NCI-H748 (cell line): ENCODE data around the gene PMVK.

Source experiments
- DNase-seq: peaks from one replicate; lab custom pipeline; 2025; ENCODE audit not compliant: unreplicated experiment; lab: John Stamatoyannopoulos, UW

The PMVK gene

GRCh38 chr1:154951901-154952657 is 15.6 kb upstream of the PMVK start:
- no peak for DNase-seq

GRCh38 chr1:154948079-154948478 is 11.6 kb upstream of the PMVK start:
- no peak for DNase-seq

GRCh38 chr1:154945962-154946850 is 9.7 kb upstream of the PMVK start:
- DNase-seq: no peak

- DNase-seq: no peak
Observed at GRCh38 chr1:154945160-154945961, 8.8 kb upstream of the PMVK start.

DNA sequence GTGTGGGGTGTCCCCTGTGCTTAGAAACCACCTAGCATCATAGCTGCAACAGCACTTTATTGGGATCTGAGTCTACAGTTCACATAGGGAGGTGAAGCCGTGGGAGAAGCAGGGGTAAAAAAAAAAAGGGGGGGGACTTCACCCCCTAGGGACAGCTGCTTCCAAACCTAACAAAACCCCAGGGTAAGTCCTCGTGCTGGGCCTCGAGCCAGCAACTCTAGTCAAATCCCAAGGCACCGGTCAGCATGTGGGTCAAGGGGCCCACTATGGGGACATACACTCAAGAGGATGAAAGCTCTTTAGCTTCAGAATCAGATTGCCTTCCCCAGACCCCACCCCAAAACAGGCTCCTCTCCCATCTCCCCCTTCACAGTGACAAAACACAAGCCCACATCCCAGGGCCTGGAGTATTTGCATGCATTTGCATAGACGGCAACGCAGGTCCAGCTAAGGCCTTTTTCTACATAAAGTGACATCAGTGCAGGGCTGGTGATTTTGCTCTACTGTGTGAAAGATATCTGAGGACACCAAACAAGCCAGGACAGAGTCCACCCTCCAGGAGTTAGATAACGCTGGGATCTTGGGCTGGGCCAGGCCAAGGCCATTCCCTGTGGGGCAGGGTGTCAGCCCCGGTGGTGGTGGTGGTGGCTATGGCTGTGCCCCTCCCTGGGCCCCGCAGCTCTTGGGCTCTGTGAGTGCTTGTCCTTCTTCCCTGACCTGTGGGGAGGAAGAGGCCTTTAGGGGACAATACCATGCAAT is 8.1 kb upstream of the PMVK start:
- no peak for DNase-seq

DNA sequence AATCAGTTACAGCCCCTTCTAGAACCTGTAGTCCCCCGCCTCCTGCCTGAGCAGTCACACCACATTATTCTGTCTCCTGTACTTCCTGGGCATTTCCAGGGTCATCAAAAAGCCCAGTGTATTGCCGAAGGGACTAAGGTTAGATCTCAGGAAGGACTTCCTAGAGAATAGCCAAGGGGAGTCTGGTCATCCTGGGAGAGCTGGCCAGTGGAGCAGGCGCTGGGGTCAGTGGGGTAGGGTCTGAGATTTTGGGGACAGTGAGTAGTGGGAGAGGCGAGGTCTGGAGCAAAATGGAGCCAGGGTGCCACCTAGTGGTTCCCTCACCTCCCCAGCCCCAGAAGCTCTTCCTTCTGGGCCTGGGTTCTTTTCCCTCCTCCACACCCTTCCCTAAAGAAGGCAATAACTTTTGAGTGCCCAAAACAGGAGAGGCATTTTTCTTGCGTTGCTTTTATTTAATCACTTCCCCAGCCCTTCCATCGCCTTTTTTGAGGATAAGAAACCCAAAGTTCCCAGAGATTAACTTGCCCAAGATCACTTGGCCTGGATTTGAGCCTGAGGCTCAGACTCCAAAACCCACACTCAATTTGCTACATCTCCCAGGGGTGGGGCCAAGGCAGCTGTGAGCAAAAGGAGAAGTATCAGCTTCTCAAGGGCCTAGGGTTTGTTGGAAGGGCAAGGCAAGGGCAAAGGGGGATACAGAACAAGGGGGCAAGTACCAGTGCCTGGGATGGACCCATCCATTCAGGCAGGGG is 7.3 kb upstream of the PMVK start:
- peak; percentile 37 for DNase-seq

GRCh38 chr1:154941333-154942013 is 5.0 kb upstream of the PMVK start:
- DNase-seq: peak; percentile 14

- no peak for DNase-seq
Observed at GRCh38 chr1:154940651-154941194, 4.2 kb upstream of the PMVK start.

GRCh38 chr1:154940213-154940560 is 3.7 kb upstream of the PMVK start:
- DNase-seq: no peak

DNA sequence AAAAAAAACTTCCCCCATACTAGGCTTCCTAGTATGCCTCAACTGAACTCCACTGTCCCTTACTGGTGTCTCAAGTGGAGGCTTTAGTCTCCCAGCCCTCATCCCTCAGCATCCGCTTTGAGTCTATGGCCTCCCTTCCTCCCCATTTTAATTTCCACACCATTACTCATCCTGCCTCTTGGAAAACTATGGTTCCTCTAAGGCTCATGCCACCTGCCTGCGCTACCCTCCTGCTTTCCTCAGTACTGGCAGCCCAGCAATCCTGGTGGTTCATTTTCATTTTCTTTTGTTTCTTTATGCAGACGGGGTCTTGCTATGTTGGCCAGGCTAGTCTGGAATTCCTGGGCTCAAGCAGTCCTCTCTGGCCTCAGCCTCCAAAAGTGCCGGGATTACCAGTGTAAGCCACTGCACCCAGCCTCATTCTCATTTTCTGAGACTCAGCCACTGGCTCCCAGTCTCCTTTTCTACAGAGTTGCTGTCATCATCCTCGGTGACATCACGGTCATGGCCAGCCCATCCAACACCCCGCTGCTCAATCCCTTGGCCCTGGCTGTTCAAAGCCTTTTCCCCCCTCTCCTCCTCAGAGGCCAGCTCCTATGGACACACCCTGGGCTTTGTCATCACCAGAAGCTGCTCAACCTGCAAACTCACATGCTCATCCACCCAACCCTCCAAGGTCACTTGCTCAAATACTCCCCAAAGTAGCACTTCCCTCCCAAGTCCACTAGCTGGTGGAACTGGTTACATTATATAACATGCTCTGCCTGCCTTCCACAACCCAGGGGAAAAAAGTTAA is 2.3 kb upstream of the PMVK start:
- DNase-seq: no peak

DNA sequence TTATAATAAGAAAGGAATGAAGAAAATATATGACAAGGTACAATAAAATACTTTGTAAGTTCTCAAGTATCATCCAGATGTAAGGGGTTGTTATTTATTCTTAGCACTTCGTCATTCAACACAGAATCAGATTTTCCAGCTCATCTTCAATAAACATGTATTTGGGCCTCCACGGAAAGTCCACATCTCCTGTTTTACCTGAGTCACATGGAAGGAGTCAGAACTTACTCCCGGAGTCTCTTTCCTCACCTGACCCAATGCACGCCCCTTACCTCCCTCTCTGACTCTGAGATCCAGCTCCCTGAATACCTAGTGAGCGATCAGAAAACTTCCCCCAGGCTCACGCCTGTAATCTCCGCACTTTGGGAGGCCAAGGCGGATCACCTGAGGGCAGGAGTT is 1.5 kb upstream of the PMVK start:
- DNase-seq: no peak

DNA sequence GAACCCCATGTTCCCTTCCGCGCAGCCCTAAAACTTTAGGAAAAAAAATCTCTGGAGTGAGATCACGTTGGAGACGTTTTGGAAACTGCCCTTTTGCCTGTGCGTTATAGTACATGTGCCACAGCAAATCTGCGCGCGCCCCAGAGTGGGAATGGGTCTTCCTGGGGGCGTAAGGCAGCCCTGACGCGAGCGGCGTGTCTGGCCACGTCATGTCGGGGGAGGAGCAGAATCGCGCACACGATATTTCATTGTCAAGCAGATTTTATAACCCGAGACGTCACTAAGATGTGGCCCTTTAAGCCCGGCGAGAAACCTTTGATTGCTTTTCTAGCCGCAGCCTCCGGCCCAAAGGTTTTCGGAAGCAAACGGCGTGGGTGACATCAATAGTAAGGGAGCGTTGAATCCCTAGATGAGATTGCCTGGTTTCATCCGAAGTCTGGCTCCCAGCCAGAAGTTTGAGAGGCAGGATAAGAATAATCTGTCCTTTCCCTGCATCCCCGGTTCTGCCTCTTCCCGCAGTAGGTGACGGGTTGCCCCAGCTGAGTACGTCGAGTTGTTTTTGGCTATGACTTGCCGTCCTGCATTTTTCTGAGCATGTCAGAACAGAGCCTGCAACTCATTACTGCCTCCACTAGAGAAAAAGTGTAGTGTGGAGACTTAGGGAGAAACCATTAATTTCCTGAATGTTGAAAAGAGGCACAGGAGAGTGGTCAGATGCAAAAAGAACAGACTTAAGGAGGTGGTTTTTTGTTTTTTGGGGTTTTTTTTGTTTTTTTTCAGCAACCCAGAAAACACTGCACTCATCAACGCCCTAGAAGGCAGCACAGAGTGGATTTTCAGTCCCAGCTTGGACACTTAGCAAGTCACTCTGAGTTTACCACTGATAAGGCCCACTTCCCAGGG is 817 bp upstream of the PMVK start:
- peak; percentile 91 for DNase-seq

DNA sequence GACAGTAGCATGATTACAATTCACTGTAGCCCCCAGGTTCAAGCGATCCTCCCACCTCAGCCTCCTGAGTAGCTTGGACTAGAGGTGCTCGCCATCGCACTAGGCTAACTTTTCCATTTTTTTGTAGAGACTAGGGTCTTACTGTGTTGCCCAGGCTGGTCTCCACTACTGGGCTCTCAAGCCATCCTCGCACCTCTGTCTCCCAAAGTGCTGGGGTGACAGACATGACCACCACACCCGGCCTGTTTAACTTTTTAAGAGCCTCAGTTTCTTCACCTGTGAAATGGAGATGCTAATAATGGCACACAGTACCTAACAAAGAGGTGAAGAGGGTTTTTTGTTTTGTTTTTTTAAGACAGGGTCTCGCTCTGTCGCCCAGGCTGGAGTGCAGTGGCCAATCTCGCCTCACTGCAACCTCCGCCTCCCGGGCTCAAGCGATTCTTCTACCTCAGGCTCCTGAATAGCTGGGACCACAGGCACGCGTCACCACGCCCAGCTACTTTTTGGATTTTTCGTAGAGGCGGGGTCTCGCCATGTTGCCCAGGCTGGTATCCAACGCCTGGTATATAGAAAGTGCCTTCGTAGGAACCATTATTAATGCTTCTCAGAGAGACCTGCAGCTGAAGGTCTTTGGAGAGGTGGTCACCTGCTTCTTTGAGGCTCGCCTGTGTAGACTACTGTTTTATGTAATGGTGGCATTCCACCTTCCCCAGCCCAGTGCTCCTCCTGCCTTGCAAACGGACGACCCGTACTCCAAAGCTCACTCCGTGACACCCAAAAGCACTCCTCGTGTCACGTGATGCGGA is 567 bp downstream of the PMVK start:
- no peak for DNase-seq

DNA sequence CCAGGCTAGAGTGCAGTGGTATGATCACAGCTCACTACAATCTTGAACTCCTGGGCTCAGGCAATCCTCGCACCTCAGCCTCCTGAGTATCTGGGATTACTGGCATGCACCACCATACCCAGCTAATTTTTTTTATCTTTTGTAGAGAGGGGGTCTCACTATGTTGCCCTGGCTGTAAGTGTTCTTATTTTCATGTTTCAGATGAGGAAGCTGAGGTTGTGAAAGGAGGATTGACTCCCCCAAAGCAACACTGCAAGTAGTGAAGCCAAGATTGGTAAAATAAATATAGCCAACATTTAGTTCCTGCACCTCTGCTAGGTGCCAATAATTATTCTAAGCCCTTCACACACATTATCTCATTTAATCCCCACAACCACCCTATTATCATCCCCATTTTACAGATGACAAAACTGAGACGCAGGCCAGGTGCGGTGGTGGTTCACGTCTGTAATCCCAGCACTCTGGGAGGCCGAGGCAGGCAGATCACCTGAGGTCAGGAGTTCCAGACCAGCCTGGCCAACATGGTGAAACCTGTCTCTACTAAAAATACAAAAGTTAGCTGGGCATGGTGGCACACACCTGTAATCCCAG is 2.1 kb downstream of the PMVK start:
- DNase-seq: no peak

DNA sequence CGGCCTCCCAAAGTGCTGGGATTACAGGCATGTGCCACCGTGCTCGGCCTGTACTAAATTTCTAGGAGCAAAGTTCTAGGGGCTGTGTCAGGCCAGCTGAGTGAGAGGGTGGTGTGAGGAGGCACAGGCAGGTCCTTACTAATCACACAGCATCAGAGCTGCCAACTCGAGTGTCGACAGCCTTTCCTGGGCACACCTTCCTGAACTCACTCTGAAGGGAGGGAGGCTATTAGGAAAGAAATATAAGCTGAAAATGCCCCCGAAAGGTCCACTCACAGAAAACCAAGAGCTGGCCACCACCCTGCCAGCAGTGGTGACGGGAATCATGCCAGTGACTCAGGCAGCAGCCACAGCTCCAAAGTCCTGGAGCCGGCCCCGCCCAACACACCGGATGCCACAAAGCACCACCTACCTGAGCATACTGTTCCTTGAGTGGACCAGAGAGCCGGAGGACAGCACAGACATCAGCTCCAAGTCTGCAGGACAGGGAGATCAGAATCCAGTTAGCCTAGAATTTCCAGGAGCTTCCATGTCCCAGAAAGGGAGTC is 4.5 kb downstream of the PMVK start:
- DNase-seq: no peak

DNA sequence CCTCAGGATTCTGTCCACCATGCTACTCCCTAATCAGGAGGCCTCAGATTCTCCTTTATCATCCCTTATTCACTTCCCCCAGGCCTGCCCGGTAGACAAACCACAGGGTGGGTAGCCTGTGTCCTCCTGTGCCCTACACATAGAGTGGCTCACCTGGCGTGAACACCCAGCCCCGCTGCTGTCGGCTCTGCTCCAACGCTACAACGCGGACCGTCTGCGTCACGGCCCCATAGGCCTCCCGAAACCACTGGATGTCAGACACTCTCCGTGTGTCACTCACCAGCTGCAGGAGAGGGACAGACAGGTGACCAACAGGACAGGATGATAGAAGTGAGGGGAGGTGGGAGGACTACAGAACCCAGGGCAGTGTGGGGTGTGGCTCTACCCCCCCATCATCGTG is 10.3 kb downstream of the PMVK start:
- DNase-seq: no peak
